Measurements from ENCODE around the gene TSPAN31.

The TSPAN31 gene

DNA sequence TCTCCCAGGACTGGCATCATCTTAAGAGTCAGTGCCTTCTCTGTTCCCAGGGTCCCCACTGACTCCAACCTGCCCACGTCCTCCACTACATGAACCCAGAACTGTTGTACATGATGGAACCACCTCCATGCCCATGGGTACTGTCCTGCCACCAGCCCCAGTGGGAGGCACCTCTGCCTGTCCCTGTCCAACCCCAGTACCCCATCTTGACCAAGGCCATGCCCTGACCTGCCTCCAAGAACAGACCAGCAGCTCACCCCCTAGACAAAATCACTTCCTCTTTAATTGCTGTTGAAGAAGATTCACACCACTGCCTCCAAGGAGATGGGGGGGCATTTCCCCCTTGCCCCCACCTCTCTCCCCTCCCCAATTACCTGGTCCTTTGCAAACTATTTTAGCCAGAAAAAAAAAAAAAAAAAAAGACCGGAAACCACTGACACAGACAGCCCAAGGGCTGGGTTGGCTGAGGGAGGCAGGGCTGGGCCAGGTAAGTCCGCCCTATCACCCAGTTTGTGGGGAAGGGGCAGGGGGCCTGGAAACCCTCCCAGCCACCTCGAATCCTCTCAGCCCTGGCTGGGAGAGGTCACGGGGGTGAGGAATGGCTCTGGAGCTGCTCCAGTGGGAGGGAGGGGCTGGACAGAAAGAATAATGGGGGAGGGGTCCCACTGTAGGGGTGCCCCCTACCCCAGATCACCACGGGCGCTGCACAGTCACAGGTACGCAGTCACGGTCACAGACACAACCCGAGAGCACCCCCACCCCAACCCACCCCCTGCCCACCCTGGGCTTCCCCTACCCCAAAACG, 19.7 kb upstream of the TSPAN31 start (continued):
- TF ChIP-seq, protein P1, sequence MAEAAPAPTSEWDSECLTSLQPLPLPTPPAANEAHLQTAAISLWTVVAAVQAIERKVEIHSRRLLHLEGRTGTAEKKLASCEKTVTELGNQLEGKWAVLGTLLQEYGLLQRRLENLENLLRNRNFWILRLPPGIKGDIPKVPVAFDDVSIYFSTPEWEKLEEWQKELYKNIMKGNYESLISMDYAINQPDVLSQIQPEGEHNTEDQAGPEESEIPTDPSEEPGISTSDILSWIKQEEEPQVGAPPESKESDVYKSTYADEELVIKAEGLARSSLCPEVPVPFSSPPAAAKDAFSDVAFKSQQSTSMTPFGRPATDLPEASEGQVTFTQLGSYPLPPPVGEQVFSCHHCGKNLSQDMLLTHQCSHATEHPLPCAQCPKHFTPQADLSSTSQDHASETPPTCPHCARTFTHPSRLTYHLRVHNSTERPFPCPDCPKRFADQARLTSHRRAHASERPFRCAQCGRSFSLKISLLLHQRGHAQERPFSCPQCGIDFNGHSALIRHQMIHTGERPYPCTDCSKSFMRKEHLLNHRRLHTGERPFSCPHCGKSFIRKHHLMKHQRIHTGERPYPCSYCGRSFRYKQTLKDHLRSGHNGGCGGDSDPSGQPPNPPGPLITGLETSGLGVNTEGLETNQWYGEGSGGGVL (tag by site-specific recombination; IDR thresholded peaks at IDR 0.05) = 0 out of 2 replicates have a peak, but pooled peaks have one; percentile 15
- TF ChIP-seq ZFHX2 (tag by site-specific recombination; conservative IDR thresholded peaks at IDR 0.05) (no peak), ZNF76 (tag by site-specific recombination; IDR thresholded peaks at IDR 0.05; ENCODE audit: borderline replicate concordance, low read depth) (no peak)
- TF ChIP-seq, protein P2, sequence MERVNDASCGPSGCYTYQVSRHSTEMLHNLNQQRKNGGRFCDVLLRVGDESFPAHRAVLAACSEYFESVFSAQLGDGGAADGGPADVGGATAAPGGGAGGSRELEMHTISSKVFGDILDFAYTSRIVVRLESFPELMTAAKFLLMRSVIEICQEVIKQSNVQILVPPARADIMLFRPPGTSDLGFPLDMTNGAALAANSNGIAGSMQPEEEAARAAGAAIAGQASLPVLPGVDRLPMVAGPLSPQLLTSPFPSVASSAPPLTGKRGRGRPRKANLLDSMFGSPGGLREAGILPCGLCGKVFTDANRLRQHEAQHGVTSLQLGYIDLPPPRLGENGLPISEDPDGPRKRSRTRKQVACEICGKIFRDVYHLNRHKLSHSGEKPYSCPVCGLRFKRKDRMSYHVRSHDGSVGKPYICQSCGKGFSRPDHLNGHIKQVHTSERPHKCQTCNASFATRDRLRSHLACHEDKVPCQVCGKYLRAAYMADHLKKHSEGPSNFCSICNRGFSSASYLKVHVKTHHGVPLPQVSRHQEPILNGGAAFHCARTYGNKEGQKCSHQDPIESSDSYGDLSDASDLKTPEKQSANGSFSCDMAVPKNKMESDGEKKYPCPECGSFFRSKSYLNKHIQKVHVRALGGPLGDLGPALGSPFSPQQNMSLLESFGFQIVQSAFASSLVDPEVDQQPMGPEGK (tag by site-specific recombination; IDR thresholded peaks at IDR 0.05) = peak; percentile 14; the same call in 1 of the 2 replicates

DNA sequence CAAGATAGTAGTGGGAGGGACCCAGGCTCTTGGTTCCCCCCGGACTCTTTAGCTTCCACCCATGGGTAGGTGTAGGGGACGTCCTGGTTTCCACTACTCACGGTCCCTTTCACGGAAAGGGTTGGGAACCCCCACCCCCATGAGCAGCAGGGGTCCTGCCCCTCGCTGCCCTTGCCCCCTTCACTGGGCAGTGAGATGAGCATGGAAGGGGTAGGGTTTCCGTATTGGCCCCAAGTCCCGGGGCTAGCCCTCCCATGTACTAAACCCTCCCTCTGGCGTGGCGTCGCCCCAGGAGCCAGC, 19.0 kb upstream of the TSPAN31 start:
- peak; percentile 72 for TF ChIP-seq ZNF341 (tag by site-specific recombination; IDR thresholded peaks at IDR 0.05; ENCODE audit: low read depth)
- TF ChIP-seq SALL2 (tag by site-specific recombination; IDR thresholded peaks at IDR 0.05; ENCODE audit: borderline replicate concordance) = no peak
- no peak for TF ChIP-seq ZNF16 (tag by site-specific recombination; IDR thresholded peaks at IDR 0.05; ENCODE audit: low read depth)
- TF ChIP-seq, protein P3, sequence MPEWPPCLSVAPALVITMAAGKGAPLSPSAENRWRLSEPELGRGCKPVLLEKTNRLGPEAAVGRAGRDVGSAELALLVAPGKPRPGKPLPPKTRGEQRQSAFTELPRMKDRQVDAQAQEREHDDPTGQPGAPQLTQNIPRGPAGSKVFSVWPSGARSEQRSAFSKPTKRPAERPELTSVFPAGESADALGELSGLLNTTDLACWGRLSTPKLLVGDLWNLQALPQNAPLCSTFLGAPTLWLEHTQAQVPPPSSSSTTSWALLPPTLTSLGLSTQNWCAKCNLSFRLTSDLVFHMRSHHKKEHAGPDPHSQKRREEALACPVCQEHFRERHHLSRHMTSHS (tag by site-specific recombination; IDR thresholded peaks at IDR 0.05) = no peak
- TF ChIP-seq ZIC2 (tag by site-specific recombination; IDR thresholded peaks at IDR 0.05) = peak; percentile 84; the same call in 1 of the 2 replicates
- TF ChIP-seq ZBTB8A (tag by site-specific recombination; IDR thresholded peaks at IDR 0.05) = no peak
- TF ChIP-seq KLF16 (tag by site-specific recombination; IDR thresholded peaks at IDR 0.05) = no peak
- TF ChIP-seq KLF1 (tag by site-specific recombination; IDR thresholded peaks at IDR 0.05) = no peak
- TF ChIP-seq, protein P4, sequence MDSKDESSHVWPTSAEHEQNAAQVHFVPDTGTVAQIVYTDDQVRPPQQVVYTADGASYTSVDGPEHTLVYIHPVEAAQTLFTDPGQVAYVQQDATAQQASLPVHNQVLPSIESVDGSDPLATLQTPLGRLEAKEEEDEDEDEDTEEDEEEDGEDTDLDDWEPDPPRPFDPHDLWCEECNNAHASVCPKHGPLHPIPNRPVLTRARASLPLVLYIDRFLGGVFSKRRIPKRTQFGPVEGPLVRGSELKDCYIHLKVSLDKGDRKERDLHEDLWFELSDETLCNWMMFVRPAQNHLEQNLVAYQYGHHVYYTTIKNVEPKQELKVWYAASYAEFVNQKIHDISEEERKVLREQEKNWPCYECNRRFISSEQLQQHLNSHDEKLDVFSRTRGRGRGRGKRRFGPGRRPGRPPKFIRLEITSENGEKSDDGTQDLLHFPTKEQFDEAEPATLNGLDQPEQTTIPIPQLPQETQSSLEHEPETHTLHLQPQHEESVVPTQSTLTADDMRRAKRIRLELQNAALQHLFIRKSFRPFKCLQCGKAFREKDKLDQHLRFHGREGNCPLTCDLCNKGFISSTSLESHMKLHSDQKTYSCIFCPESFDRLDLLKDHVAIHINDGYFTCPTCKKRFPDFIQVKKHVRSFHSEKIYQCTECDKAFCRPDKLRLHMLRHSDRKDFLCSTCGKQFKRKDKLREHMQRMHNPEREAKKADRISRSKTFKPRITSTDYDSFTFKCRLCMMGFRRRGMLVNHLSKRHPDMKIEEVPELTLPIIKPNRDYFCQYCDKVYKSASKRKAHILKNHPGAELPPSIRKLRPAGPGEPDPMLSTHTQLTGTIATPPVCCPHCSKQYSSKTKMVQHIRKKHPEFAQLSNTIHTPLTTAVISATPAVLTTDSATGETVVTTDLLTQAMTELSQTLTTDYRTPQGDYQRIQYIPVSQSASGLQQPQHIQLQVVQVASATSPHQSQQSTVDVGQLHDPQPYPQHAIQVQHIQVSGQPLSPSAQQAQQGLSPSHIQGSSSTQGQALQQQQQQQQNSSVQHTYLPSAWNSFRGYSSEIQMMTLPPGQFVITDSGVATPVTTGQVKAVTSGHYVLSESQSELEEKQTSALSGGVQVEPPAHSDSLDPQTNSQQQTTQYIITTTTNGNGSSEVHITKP (tag by site-specific recombination; IDR thresholded peaks at IDR 0.05) = peak; percentile 86
- TF ChIP-seq IKZF3 (tag by site-specific recombination; IDR thresholded peaks at IDR 0.05) = peak; percentile 55; the same call in 1 of the 2 replicates
- Histone ChIP-seq H3K4me1 (ENCODE audit: control insufficient read depth, insufficient read depth, low read length) (no peaks in the 10 kb centered on the region), H3K9me3 (ENCODE audit: control insufficient read depth, insufficient read depth, low read depth, low read length) (no peaks in the 10 kb centered on the region), H3K36me3 (ENCODE audit: control insufficient read depth in 2 of 2, insufficient read depth in 1 of 2, low read length in 2 of 2) (peaks cover 3 to 11% of the 10 kb centered on the region in 2 experiments; a peak in 2 of 3 replicates), H3K4me3 (ENCODE audit: low read depth, low read length) (peak overlapping the region; percentile 21), H3K27ac (ENCODE audit: extremely low read depth, low read depth, low read length) (peak overlapping the region; percentile 82; the same call in 1 of the 2 replicates)
- CTCF ChIA-PET = interaction anchor here (0.7 to 4.6 kb wide), 18 partner anchors 9 to 1035 kb away, joined by 3 to 55 read pairs (median 6); partner anchors contain the start of genes ARHGEF25, OS9, TSFM and TSPAN31
- POLR2A ChIA-PET = interaction anchor here (0.6 to 2.2 kb wide), 7 partner anchors 8 to 115 kb away, joined by 3 to 15 read pairs (median 5); partner anchors contain the start of genes ARHGEF25, CDK4, EEF1AKMT3 and METTL1
